Measurements from ENCODE around the gene ZBTB8A. TPM values are rescaled to one million over a fixed set of nuclear protein-coding genes. Genes with fewer than 3 reads are reported as not detected.

The ZBTB8A gene
- total and polyA plus RNA-seq, 4 experiments from 2014 or later = not detected

GRCh38 chr1:32647308-32648134, 108.3 kb downstream of the ZBTB8A start:
- no peaks in the 10 kb centered on the region for H3K36me3 ChIP-seq (ENCODE audit: insufficient read depth, low read length)
- H3K4me1 ChIP-seq (ENCODE audit: insufficient read depth, low read length) = peaks cover 35% of the 10 kb centered on the region
- intact Hi-C loops (cut with micrococcal nuclease) = no loop called here
- H3K9me3 Mint-ChIP-seq = peaks cover 0 to 5% (median 0%) of the 10 kb centered on the region in 8 donors
- H3K9me3 ChIP-seq (ENCODE audit: control insufficient read depth in 1 of 2, low read length in 2 of 2) = no peaks in the 10 kb centered on the region
- H3K27me3 Mint-ChIP-seq = no peaks in the 10 kb centered on the region
- ChIA-PET CTCF (ENCODE audit: partially characterized antibody) (interaction anchor here (1.4 kb wide), 1 partner anchor 65 kb away, joined by 3 read pairs; no protein-coding TSS in a partner anchor), POLR2A (ENCODE audit: partially characterized antibody) (interaction anchor here (0.6 kb wide), 1 partner anchor 177 kb away, joined by 3 read pairs; no protein-coding TSS in a partner anchor)
- H3K4me3 Mint-ChIP-seq = peak overlapping the region in 7 of 8 donors; percentile 8 to 94 (median 77)
- no peaks in the 10 kb centered on the region for H3K27me3 ChIP-seq (ENCODE audit: insufficient read depth, low read length)
- peaks cover 26 to 62% (median 42%) of the 10 kb centered on the region in 4 donors for H3K4me1 Mint-ChIP-seq
- peak overlapping the region; percentile 3 to 97 (median 66) for H3K27ac Mint-ChIP-seq
- peak overlapping the region; percentile 12 for H3K27ac ChIP-seq (ENCODE audit: low read depth, low read length)
- DNase-seq = no peak
- H3K36me3 Mint-ChIP-seq = peaks cover 10 to 32% of the 10 kb centered on the region in 2 donors
- H3K4me3 ChIP-seq (ENCODE audit: low read length in 2 of 2) = no peak overlapping the region

DNA sequence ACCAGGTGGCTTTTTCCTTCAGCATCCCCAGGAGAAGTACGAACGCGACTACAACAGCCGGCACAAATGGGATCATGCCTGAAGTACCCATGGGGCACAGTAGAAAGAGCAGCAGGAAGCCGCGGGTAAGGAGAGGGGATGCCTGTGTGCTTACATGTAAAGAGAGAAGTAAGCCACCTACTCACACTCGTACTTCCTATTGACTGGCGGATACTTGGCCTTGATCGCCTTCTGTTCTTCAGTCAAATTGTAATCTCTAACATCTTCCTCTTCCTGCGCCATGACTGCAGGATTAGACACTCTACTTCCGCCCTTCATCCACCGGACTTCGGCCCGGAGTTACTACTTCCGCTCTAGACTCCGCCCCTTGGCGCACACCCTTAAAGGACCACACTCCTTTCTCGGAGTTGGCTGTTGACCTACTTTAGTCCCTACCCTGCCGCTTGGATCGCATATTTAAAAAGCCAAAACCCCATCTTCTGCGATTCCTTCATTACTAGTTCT, 111.1 kb downstream of the ZBTB8A start, which contains the start of gene ZBTB8OS:
ZBTB8OS (minus strand) TSS at position 303 of the 504 bp plus-strand sequence; CDS start at position 282, 21 bp downstream.
- Mint-ChIP-seq H3K27me3 (no peaks in the 10 kb centered on the region), H3K4me3 (peak within 1 kb of the TSS; percentile 91 to 98 (median 94)), H3K27ac (peak within 1 kb of the TSS; percentile 97 to 100 (median 99)), H3K36me3 (peaks cover 15 to 45% of the 10 kb centered on the region in 2 donors), H3K4me1 (peaks cover 38 to 80% (median 57%) of the 10 kb centered on the region in 4 donors), H3K9me3 (peaks cover 0 to 5% (median 0%) of the 10 kb centered on the region in 8 donors)
- Histone ChIP-seq H3K27ac (ENCODE audit: low read depth, low read length) (peak within 1 kb of the TSS; percentile 95), H3K4me3 (ENCODE audit: low read length in 2 of 2) (peak within 1 kb of the TSS; percentile 91 to 93), H3K4me1 (ENCODE audit: insufficient read depth, low read length) (peaks cover 60% of the 10 kb centered on the region), H3K27me3 (ENCODE audit: insufficient read depth, low read length) (no peaks in the 10 kb centered on the region), H3K9me3 (ENCODE audit: control insufficient read depth in 1 of 2, low read length in 2 of 2) (no peaks in the 10 kb centered on the region), H3K36me3 (ENCODE audit: insufficient read depth, low read length) (peaks cover 20% of the 10 kb centered on the region)
- ChIA-PET POLR2A (ENCODE audit: partially characterized antibody) (interaction anchor here (0.7 to 3.1 kb wide), 23 partner anchors 13 to 1005 kb away, joined by 3 to 22 read pairs (median 4); partner anchors contain the start of genes BSDC1, IQCC, KPNA6 and MARCKSL1), CTCF (ENCODE audit: partially characterized antibody) (interaction anchor here (0.7 kb wide), 1 partner anchor 159 kb away, joined by 3 read pairs; no protein-coding TSS in a partner anchor)
- intact Hi-C loops (cut with micrococcal nuclease) = loop anchor here (1.0 to 10.0 kb wide), 4 partner anchors 167 to 1005 kb away; partner anchors contain the start of genes PEF1, S100PBP and YARS1
- peak; percentile 87 to 96 (median 91) for DNase-seq

- Mint-ChIP-seq H3K9me3 (peaks cover 0 to 5% (median 0%) of the 10 kb centered on the region in 8 donors), H3K27ac (peak within 1 kb of the TSS; percentile 97 to 100 (median 99)), H3K27me3 (no peaks in the 10 kb centered on the region), H3K4me3 (peak within 1 kb of the TSS; percentile 91 to 98 (median 94)), H3K4me1 (peaks cover 41 to 80% (median 58%) of the 10 kb centered on the region in 4 donors), H3K36me3 (peaks cover 14 to 46% of the 10 kb centered on the region in 2 donors)
- ChIA-PET POLR2A (ENCODE audit: partially characterized antibody) (interaction anchor here (0.7 to 3.1 kb wide), 29 partner anchors 9 to 1006 kb away, joined by 3 to 22 read pairs (median 4); partner anchors contain the start of genes BSDC1, IQCC, KPNA6 and MARCKSL1), CTCF (ENCODE audit: partially characterized antibody) (interaction anchor here (0.7 kb wide), 1 partner anchor 159 kb away, joined by 3 read pairs; no protein-coding TSS in a partner anchor)
- Histone ChIP-seq H3K36me3 (ENCODE audit: insufficient read depth, low read length) (peaks cover 26% of the 10 kb centered on the region), H3K9me3 (ENCODE audit: control insufficient read depth in 1 of 2, low read length in 2 of 2) (no peaks in the 10 kb centered on the region), H3K4me1 (ENCODE audit: insufficient read depth, low read length) (peaks cover 63% of the 10 kb centered on the region), H3K4me3 (ENCODE audit: low read length in 2 of 2) (peak within 1 kb of the TSS; percentile 91 to 93), H3K27ac (ENCODE audit: low read depth, low read length) (peak within 1 kb of the TSS; percentile 95), H3K27me3 (ENCODE audit: insufficient read depth, low read length) (no peaks in the 10 kb centered on the region)
- intact Hi-C loops (cut with micrococcal nuclease) = loop anchor here (1.0 to 10.0 kb wide), 4 partner anchors 166 to 1006 kb away; partner anchors contain the start of genes PEF1, S100PBP and YARS1
- peak; percentile 96 to 99 (median 98) for DNase-seq
These were observed 111.7 kb downstream of the ZBTB8A start, which contains the start of gene RBBP4 for GRCh38 chr1:32650752-32651460. TSS of gene RBBP4 (plus strand) at chr1:32651208. CDS start at chr1:32651307, 99 bp downstream.

DNA sequence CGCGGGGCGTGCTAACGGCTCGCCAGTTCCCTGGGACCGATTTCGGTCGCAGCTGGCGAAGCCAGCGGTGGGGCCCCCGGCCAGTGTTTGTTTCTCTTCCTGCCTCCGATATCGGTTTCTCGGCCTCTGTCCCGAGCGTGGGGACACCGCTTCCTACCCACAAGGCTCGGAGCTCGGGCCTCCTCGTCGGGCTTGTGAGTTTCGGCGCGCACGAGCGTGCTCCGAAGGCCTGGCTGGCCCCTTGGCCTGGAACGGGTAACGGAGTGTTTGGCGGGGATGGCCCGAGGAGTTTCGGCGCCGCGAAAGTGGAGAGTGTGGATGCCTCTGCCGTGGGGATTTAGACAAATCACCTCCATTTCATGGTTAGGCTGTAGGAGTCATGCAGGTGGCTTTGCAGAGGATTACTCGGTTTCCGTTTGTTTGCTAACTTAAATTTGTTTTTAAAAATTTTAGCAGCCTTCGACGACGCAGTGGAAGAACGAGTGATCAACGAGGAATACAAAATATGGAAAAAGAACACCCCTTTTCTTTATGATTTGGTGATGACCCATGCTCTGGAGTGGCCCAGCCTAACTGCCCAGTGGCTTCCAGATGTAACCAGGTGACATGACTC, 112.3 kb downstream of the ZBTB8A start:
- H3K4me1 ChIP-seq (ENCODE audit: insufficient read depth, low read length) = peaks cover 66% of the 10 kb centered on the region
- intact Hi-C loops (cut with micrococcal nuclease) = loop anchor here (2.0 to 10.0 kb wide), 3 partner anchors 476 to 1007 kb away; partner anchors contain the start of gene PEF1
- H3K4me1 Mint-ChIP-seq = peaks cover 43 to 80% (median 61%) of the 10 kb centered on the region in 4 donors

GRCh38 chr1:32652244-32652962, 113.2 kb downstream of the ZBTB8A start:
- Mint-ChIP-seq H3K4me3 (peak overlapping the region; percentile 91 to 98 (median 94)), H3K27me3 (no peaks in the 10 kb centered on the region), H3K27ac (peak overlapping the region; percentile 77 to 100 (median 98)), H3K36me3 (peaks cover 22 to 55% of the 10 kb centered on the region in 2 donors), H3K9me3 (peaks cover 0 to 5% (median 0%) of the 10 kb centered on the region in 8 donors), H3K4me1 (peaks cover 46 to 85% (median 65%) of the 10 kb centered on the region in 4 donors)
- CTCF ChIA-PET (ENCODE audit: partially characterized antibody) = no interaction called here
- H3K36me3 ChIP-seq (ENCODE audit: insufficient read depth, low read length) = peaks cover 34% of the 10 kb centered on the region
- POLR2A ChIA-PET (ENCODE audit: partially characterized antibody) = interaction anchor here (0.7 to 2.0 kb wide), 2 partner anchors 11 to 354 kb away, joined by 3 to 9 read pairs; no protein-coding TSS in a partner anchor
- peak overlapping the region; percentile 95 for H3K27ac ChIP-seq (ENCODE audit: low read depth, low read length)
- peak overlapping the region in 1 of 2 donors; percentile 78 for H3K4me3 ChIP-seq (ENCODE audit: low read length in 2 of 2)
- H3K27me3 ChIP-seq (ENCODE audit: insufficient read depth, low read length) = no peaks in the 10 kb centered on the region
- intact Hi-C loops (cut with micrococcal nuclease) = loop anchor here (5.0 to 10.0 kb wide), 2 partner anchors 475 to 1008 kb away; partner anchors contain the start of gene PEF1
- DNase-seq = no peak
- peaks cover 69% of the 10 kb centered on the region for H3K4me1 ChIP-seq (ENCODE audit: insufficient read depth, low read length)
- no peaks in the 10 kb centered on the region for H3K9me3 ChIP-seq (ENCODE audit: control insufficient read depth in 1 of 2, low read length in 2 of 2)

More for the DNA sequence above, 112.3 kb downstream of the ZBTB8A start:
- H3K9me3 Mint-ChIP-seq = peaks cover 0 to 5% (median 0%) of the 10 kb centered on the region in 8 donors
- peaks cover 15 to 47% of the 10 kb centered on the region in 2 donors for H3K36me3 Mint-ChIP-seq
- Histone ChIP-seq H3K4me3 (ENCODE audit: low read length in 2 of 2) (peak overlapping the region; percentile 78 to 93), H3K36me3 (ENCODE audit: insufficient read depth, low read length) (peaks cover 27% of the 10 kb centered on the region), H3K9me3 (ENCODE audit: control insufficient read depth in 1 of 2, low read length in 2 of 2) (no peaks in the 10 kb centered on the region), H3K27me3 (ENCODE audit: insufficient read depth, low read length) (no peaks in the 10 kb centered on the region), H3K27ac (ENCODE audit: low read depth, low read length) (peak overlapping the region; percentile 95)
- H3K4me3 Mint-ChIP-seq = peak overlapping the region; percentile 91 to 98 (median 94)
- H3K27ac Mint-ChIP-seq = peak overlapping the region; percentile 77 to 100 (median 98)
- no peak for DNase-seq
- no peaks in the 10 kb centered on the region for H3K27me3 Mint-ChIP-seq
- CTCF ChIA-PET (ENCODE audit: partially characterized antibody) = no interaction called here
- POLR2A ChIA-PET (ENCODE audit: partially characterized antibody) = interaction anchor here (0.8 to 3.1 kb wide), 25 partner anchors 8 to 1007 kb away, joined by 3 to 22 read pairs (median 4); partner anchors contain the start of genes BSDC1, KPNA6, MARCKSL1 and PEF1

Measured in CD4-positive, alpha-beta memory T cell (primary cell).